GM10248 (cell line): Measurements from ENCODE around the gene ERP29.

ENCODE experiments used
- CTCF ChIA-PET: fragments of 300-600 bp; sonication (Branson Sonifier 250); formaldehyde crosslinking; extraction: SDS; loops from one replicate; lab custom pipeline; 2021; ENCODE audit warnings: antibody characterized with exemption; lab: Yijun Ruan, JAX
- POLR2A ChIA-PET: fragments of 350-650 bp; sonication (Branson Sonifier 250); formaldehyde crosslinking; extraction: SDS; loops from one replicate; lab custom pipeline; 2020; ENCODE audit warnings: antibody characterized with exemption; lab: Yijun Ruan, JAX
- DNase-seq: peaks from one replicate; pipeline ENCODE4 v3.0.0; 2012; ENCODE audit errors: extremely low spot score
- CTCF ChIP-seq: IDR thresholded peaks from 2 replicates; pipeline ENCODE4 v1.5.1; 2012; ENCODE audit warnings: mild to moderate bottlenecking, low read depth; ENCODE audit errors: extremely low read depth, missing control alignments, control extremely low read depth

ERP29 gene

GRCh38 chr12:111978545-111978944 is 34.7 kb upstream of the ERP29 start:
- POLR2A ChIA-PET = no interaction called here

DNA sequence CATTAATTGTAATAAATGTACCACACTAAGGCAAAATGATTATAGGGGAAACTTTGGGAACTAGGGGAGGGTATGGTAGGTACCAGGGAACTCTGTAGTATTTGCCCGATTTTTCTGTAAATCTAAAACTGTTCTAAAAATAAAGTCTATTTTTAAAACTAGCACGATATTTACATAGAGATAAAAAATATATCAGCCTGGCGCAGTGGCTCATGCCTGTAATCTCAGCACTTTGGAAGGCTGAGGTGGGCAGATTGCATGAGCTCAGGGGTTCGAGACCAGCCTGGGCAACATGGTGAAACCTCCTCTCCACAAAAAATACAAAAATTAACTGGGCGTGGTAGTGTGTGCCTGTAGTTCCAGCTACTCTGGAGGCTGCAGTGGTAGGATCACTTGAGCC is 32.6 kb upstream of the ERP29 start:
- CTCF ChIA-PET = interaction anchor here (0.9 kb wide), 1 partner anchor 32 kb away, joined by 3 read pairs; the partner anchor contains the start of gene TMEM116
- no peak for TF ChIP-seq CTCF
- DNase-seq = no peak
- POLR2A ChIA-PET = no interaction called here

More at GRCh38 chr12:111978545-111978944, 34.7 kb upstream of the ERP29 start:
- CTCF ChIA-PET = no interaction called here
- no peak for TF ChIP-seq CTCF
- no peak for DNase-seq

DNA sequence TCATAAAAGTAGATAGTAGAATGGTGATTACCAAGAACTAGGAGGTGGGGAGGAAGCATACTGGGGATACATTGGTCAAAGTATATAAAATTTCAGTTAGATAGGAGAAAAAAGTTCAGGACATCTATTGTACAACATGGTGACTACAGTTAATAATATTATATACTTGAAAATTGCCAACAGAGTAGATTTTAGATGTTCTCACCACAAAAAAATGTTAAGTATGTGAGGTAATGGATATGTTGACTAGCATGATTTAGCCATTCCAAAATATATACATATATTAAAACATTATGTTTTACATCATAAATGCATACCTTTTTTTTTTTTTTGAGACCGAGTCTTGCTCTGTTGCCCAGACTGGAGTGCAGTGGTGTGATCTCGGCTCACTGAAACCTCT is 31.2 kb upstream of the ERP29 start:
- no peak for DNase-seq
- TF ChIP-seq CTCF = no peak
- ChIA-PET CTCF (no interaction called here), POLR2A (no interaction called here)

DNA sequence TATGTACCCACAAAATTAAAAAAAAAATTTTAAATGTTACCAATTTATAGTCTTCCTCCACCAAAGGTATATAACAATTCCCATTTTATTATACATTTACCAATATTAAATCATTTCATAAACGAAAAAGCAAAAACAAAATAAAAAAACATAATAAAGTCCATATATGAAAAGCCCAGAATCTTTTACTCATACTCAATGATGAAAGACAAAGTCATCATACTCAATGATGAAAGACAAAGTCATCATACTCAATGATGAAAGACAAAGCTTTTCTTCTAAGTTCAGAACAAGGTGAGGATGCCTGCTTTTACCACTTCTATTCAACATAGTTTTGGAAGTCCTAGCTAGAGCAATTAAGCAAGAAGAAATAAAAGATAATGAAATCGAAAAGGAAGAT is 28.4 kb upstream of the ERP29 start:
- TF ChIP-seq CTCF = no peak
- POLR2A ChIA-PET = no interaction called here
- no peak for DNase-seq
- CTCF ChIA-PET = no interaction called here

DNA sequence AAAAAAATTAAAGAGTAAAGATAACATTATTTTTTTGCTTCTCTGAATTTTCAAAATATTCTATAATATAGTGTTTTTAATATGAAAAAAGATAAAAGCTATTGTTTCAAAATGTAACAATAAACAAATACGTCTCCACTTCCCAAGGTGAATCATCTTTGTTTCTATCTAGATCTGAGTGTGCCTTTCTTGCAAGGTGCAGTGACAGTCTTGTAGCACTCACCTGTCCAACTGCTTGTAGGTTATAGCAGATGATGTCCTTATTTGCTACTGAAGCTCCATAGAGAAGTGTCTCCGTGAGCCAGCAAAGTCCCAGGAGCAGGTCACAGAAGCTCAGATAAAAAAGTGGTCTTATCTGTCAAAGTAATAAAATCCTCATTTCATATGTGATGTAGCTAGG is 21.7 kb upstream of the ERP29 start:
- POLR2A ChIA-PET = no interaction called here

DNA sequence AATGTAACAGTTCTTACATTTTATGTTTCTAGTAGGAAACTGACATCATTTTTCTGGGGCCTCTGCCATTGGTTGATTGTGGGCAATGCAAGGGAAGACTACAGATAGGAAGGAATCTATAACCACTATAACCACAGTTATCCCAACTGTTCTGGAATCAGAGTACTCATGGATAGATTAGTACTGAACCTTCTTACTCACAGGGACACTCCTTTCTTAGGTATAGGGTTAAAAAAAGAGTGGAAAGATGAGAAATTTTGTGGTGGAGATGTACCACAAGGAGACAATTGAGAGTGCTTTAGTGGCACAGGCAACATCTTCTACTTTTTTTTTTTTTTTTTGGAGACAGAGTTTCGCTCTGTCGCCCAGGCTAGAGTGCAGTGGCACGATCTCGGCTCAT is 21.3 kb upstream of the ERP29 start:
- ChIA-PET POLR2A (no interaction called here), CTCF (interaction anchor here (2.0 kb wide), 1 partner anchor 9 kb away, joined by 5 read pairs; no protein-coding TSS in a partner anchor)
- TF ChIP-seq CTCF = no peak
- no peak for DNase-seq

More for the DNA sequence above, 21.7 kb upstream of the ERP29 start:
- no peak for DNase-seq
- CTCF ChIA-PET = interaction anchor here (2.0 kb wide), 1 partner anchor 9 kb away, joined by 5 read pairs; no protein-coding TSS in a partner anchor
- no peak for TF ChIP-seq CTCF
